Left cardiac atrium (tissue), 4 donors: ENCODE measurements around the gene SLC22A23. TPM values are rescaled to one million over a fixed set of nuclear protein-coding genes. Genes with fewer than 3 reads are reported as not detected.

ENCODE experiments used
- ATAC-seq, 2 donors: fragments of 200-7000 bp; cut with Tn5 transposase; one replicate each; pipeline ENCODE4 v1.9.1; 2020; ENCODE audit warnings: mild to moderate bottlenecking in 2 of 2, moderate library complexity in 2 of 2
- DNase-seq: peaks from one replicate; pipeline ENCODE4 v3.0.0-alpha.2; 2020
- intact Hi-C, 2 donors: fragments of 100-400 bp; cut with DNase I; formaldehyde crosslinking; loops; one replicate each; pipeline versions ENCODE4 v1.14.1 to v1.15.1; 2022 to 2023
- total RNA-seq, 2 donors: library from RNA; stranded (reverse); fragmentation: NEBNext Ultra II Directional; extraction: Animal tissue kit (Norgen Biotek cat#: 25700); gene quantifications; one replicate each; pipeline ENCODE4 v1.2.1, GENCODE V29; 2021
- donor health status: DM: no; HTN: yes; CAD: no.
- donor health status: DM: no; HTN: yes; CAD: no; lungs with severe emphysema.
- donor health status: DM: yes; HTN: yes; CAD: no.
- donor health status: Dilated cardiomyopathy.

The SLC22A23 gene
- total RNA-seq, 2 donors from 2014 or later, result 4.3 to 5.5 TPM

DNA sequence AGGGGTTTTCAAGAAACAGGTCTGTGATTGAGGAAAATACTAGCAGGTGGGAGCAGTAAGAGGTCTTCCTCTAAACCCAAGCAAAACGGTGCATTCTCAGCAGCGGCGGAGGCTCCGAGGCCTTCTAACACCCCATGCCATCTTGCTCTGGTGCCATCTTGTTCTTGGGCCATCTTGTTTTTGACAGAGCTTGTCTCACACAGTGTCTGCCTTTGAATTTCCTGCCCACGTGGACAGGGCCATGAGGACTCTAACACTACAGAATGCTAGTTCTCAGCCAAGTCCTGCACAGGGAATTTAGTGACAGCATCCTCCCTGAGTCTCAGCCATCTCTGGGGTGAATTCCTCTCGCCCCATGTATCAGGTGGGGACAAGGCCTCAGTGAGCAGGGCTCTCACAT is 121.7 kb downstream of the SLC22A23 start:
- ATAC-seq, result no peak
- intact Hi-C loops, result no loop called here
- no peak for DNase-seq

DNA sequence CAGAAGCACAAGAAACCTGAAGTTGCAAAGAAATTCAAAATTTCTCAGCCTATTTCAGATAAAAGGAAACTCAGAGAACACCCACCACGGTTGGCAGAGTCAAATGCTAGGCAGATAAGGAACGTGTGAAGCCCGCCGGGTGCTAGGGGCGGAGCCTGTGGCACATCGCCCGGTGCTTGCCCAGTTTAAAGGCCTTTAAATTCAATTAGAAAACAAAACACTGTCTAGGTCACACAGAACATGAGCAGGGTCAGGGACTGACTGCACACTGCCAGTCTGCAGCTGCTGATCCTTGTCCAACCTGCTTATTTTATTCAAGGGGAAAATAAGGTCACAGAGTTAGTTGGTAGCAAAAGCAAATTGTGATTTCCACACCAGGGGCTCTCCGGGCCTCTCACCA is 122.3 kb downstream of the SLC22A23 start:
- DNase-seq (peak; percentile 57), ATAC-seq (peak; percentile 60 to 64)
- intact Hi-C loops, result no loop called here

DNA sequence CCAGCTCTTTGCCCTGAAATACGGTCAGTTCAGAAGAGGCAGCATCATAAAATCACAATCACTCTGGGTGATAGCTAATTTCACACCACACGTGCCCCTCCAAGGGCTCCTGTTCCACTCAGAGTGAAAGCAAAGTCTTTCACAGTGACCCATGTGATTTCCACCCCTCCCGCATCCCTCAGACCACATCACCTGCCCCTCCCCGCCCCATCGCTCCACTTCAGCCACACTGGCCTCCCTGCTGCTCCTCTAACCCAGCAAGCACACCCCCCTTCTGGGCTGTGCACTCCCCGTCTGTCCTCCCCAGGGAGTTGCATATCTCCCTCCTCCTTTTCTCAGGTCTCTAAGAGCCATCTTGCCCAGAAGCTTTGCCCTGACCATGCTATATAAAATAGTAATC is 123.6 kb downstream of the SLC22A23 start:
- ATAC-seq (no peak), DNase-seq (no peak)
- intact Hi-C loops, result no loop called here

DNA sequence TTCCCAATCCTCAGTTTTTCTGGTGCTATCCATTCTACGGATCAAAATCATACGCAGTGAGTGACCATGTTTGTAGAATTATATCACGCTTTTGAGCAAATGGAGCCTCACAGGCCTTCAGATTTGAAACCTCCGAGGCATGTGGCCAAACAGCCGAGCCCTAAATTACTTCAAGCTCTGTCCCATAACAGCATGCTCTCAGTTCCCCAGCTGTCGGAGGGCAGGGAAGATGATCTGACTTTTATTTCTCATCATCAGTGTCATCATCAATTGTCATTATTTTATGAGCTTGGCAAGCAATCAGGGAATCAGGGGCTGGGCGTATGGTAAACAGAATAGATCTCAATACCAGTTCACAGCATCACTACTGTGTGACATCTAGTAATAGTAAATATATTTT is 124.9 kb downstream of the SLC22A23 start:
- DNase-seq (no peak), ATAC-seq (no peak)
- intact Hi-C loops, result no loop called here

DNA sequence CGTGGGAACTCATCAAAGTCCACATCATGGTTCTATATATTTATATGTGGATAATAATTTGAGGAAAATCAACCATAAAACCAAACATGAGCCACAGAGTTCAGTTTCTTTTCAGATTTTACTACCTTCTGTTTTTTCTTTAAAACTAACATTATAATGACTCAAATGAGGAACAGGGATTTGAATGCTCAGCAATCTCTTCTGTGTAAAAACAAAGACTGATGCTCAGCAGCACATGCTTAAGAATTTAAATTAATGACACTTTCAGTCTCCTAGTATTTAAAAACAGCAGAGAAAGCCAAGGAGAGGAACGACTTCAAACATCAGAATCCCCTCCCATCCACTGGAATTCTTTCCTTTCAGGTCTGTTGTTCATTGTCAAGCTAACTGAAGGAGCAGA is 125.4 kb downstream of the SLC22A23 start:
- ATAC-seq, result no peak
- no peak for DNase-seq
- intact Hi-C loops, result no loop called here

DNA sequence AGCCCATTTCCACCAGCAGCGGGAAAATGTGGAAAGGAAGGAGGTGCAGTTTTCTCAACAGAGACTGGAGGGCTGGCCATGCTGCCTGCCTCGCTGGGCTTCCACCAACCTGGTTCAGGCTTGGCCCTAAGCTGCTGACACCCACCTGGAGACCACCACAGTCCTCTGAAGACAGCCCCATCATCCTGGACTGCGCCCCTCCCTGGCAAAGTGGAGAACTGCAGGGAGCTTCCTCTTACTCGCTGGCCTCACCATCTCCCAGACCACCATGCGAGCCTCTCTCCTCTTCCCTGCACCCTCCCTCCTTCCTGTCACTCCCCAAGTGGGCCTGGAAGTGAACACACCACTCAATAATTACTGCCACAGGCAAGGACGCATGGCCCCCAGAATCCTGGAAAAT is 126.7 kb downstream of the SLC22A23 start:
- ATAC-seq (no peak), DNase-seq (no peak)
- intact Hi-C loops, result no loop called here

DNA sequence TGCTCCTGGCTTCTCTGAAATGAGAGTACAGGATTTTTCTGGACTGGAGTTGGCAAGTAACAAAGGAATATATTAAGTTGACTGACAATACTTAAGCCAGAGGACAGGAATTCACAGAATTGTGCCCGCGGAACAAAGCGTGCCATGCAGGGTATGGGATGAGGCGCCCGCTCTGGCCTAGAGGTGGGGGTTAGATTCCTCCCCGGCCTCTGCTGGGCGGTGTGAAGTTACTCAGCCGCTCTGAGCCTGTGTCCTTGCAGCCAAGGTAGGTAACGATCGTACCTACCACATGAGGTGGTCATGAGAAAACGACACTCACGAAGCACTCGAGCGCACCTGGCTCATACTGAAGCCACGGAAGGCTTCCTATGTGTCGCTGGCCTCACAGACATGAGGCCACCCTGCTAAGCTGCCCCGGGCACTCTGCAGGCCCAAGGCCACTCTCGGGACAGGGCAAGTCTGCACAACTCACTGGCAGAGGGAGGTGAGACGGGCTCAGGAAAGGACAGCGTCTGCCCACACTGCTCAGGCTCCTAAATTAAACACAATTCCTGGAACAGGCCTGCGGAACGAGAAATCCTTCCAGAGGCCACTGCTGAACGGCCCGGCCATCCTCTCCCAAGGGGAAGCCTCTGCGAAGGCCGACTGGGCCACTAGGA is 127.3 kb downstream of the SLC22A23 start:
- DNase-seq, result no peak
- ATAC-seq, result peak in 1 of 2 donors; percentile 31
- intact Hi-C loops, result no loop called here

DNA sequence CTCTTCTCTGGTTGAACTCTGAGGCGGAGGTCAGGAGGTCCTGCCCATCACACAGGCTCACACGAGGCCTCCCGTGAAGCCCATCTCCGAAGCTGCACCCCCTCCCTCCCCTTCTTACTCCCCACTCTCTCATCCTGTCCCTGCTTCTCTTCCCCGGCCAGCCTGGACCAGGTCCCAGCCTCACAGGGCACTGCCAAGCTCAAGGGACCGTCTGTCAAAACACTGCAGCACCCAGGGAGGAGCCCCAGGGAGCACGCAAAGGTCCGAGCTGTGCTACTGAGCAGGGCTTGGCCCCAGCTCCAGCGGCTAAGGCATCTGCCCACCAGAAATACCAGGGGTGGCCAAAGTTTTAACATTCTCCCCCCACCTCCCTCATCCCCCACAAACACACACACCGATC is 128.1 kb downstream of the SLC22A23 start:
- intact Hi-C loops, result no loop called here
- peak; percentile 40 to 75 for ATAC-seq
- DNase-seq, result no peak

DNA sequence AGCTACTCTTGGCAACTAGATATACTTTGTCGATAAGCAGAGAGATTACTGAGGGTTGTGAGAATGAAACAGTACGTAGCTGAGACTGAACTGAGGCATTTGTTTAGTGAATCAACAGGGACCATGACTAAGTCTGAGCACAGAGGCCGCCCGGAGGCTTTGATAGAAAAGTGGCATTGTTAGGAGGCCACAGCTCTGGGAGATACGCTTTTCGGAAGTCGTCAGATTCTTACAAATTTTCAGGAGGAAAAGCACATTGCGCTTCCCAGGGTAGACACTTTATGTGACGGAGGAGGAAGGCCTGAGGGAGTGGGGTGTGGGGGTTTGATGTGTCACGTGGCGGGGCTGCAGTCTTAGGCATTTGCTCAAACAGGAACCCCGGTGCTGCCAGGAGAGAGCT is 128.7 kb downstream of the SLC22A23 start:
- DNase-seq, result no peak
- intact Hi-C loops, result no loop called here
- ATAC-seq, result no peak

DNA sequence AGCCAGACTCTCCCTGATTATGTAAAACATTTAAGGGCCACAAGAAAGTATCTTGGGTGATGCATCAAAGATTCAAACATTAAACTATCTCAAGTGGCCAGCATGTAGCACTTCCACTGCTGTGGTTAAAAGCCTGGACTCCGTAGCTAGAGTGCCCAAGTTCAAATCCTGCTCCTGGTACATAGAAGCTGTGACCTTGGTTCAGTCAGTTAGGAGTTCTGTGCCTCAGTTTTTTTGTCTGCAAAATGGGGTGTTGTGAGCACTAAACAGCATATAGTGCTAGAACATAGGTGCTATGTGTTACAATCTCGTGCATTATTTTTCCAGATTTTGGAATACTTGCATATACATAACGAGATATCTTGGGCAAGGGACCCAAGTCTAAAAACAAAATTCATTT is 129.4 kb downstream of the SLC22A23 start:
- DNase-seq (no peak), ATAC-seq (no peak)
- intact Hi-C loops, result no loop called here

DNA sequence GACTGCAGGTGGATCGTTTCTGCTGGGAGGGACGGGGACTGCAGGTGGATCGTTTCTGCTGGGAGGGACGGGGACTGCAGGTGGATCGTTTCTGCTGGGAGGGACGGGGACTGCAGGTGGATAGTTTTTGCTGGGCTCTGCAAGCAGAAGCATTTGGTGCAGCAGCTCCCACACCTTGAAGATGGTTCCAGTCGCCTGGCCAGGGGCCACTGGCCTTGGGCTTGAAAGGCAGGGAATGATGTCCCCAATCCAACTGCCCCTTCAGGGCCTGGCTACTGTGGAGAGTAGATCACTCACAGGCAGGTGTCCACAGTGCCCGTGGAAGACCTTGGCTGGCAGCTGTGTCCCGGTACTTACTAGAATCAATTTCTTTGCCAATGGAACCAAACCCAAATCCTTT is 129.9 kb downstream of the SLC22A23 start:
- intact Hi-C loops, result no loop called here
- ATAC-seq (no peak), DNase-seq (no peak)

DNA sequence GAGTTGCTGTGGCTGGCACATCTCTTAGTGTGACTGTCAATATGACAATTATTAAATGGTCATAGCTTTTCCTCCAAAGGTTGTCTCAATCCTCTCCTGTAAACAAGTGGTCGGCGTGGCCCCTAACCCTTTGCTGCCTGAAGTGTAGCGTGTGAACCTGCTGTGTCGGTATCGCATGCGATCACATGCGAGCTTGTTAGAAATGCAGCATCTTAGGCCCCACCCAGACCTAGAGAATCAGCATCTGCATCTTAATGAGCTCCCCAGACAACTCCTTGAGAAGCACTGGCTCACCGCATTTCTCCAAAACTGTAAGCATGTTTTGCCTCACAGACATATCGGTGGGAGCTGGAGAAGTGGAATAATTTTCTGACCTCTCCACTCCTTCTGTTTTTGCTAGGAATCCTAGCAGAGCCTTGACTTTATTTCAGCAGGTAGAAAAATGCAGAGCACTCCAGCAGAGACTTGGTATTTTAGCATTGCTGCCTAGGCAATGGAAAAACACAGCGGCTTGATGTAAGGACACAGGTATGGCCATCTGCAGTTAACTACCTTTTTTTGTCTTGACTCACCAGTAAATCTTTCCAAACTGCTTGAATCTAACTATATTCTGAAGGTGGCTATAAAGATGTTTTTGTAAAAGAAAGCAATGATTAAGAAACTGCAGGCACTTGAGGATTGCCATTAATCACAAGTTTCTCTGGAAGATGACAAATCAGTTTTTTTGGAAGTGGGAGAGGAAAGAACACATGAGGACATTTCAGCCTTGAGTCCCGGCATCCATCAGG is 130.5 kb downstream of the SLC22A23 start:
- DNase-seq, result no peak
- ATAC-seq, result no peak
- intact Hi-C loops, result no loop called here

DNA sequence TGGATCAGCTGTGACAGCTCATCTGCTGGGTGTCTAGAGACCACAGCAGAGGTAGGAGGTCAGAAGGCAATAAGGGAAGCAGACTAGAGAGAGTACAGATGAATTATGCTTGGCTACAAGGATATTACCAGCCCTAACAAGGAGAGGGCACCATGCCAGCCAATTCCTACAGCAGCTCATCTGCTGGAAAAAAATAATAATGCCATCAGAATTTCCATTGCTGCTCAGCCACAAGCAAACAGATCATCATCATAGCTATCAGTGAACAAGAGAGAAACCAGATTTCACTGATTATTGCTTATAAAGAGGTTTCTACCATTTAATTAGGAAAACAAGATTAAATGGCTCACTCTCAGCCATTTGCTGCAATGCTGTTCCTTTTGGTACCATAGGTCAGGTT is 131.6 kb downstream of the SLC22A23 start:
- DNase-seq, result peak; percentile 46
- ATAC-seq, result no peak
- intact Hi-C loops, result no loop called here

DNA sequence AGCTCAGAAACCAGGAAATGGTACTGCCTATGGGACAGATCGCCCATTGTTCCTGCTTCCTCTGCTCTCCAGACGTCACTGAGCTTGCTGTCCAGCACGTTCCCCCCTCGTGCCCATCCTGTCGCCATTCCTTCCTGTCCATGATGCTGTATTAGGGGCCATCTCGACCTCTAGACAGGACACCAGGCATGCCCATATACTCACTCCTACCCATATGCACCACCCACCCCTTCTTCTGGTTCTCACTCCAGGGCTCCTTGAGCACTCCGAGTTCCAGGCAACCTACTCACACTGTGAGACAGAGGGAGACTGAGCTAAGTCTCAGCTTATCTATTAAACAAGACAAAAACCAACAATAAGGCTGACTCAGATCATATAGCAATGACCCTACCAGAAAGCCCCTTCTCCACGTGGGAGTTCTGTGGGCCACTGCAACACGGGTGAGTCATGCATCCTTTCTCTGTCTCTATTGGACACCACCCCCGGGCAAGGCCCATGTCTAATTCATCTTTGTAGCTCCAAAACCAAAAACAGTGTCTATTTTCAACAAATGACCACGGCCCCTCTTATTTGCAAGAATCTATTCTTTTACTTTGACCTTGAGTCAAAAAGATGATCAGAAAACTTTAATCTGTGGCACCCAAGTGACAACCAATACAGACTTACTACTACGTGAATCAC is 132.4 kb downstream of the SLC22A23 start:
- peak; percentile 69 to 82 for ATAC-seq
- intact Hi-C loops, result no loop called here
- DNase-seq, result peak; percentile 50

DNA sequence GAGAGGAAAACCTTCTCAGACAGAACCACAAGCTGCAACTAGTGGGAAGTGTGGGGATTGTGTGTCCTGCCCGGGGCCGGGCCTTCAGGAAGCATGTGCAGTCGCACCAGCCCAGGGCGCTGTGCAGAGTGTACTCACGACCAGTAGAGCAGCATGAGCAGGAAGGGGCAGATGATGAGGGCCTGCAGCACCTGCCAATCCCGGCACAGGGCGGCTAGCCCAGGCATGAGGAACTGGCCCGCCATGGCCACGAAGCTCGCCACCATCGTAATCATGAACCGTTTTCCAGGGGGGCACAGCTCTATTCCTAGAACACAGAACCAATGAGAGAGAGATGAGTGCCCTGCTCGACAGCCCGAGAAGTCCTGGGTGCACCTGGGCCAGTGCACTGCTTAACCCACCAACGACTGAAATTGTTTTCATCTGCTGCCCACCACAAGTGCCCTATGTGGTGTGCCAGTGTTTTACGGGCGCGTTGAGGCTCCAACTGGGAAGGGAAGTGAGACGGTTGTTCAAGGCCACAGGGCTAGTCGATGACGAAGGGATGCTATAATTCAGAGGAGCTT is 133.1 kb downstream of the SLC22A23 start:
- ATAC-seq, result no peak

DNA sequence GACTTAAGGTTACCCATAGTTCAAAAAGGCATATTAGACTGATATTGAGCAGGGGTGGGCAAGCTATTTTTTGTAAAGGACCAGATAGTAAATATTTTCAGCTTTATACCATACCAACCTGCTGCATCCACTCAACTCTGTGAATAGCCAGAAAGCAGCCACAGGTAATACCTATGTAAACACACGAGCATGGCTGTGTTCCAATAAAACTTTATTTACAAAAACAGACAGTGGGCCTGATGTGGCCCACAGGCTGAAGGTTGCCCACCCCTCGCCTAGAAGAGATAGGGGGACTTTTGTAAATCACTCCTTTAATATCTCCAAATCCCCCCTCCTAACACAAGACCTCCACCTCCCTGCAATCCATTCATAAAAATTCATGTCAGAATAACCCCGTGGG is 133.7 kb downstream of the SLC22A23 start:
- intact Hi-C loops, result no loop called here
- ATAC-seq, result no peak

More for the DNA sequence above, 133.1 kb downstream of the SLC22A23 start:
- DNase-seq, result no peak
- intact Hi-C loops, result no loop called here

DNA sequence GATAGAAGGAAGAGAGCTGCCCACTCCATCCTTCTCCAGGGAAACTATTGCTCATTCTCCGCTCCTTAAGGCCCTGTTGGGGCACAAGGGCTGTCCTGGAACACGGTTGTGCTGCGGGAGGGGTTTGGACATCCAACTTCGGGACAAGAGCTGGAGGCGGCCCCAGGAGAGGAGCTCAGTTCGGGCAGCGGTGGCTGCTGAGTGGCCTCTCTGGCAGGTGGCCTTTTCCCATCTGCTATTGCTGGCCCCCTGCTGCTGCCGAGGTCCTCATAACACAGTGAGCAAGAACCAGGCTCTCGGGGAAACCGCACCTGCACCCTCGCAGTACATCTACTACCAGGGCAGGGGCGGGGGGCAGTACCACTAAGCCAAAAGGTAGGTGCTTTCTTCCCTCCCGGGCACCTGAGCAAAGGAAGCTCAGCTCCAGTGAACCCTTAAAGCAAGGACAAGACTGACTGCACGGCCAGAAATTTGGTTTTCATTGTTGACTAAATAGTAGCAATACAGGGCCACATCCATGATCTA is 134.4 kb downstream of the SLC22A23 start:
- no peak for ATAC-seq
- no peak for DNase-seq
- intact Hi-C loops, result no loop called here

More for the DNA sequence above, 133.7 kb downstream of the SLC22A23 start:
- no peak for DNase-seq

DNA sequence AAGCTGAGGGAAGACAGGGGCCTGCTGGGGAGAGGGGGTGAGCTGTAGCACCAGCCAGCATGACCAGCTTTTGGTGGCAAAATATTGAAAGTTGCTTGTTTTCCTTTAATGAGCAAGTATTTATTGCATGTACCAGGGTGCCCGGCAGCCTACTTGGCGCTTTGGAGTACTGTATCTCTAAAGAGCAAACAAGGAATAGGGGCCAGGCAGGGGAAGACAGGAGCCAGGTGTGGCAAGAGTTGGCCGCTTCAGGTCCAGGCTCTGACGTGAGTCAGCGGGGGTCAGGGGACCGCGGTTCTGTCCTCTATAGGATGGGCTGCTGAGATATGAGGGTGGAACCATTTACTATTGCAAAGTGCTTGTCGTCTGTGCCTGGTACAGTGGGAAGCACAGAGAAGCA is 135.0 kb downstream of the SLC22A23 start:
- intact Hi-C loops, result no loop called here
- no peak for DNase-seq
- no peak for ATAC-seq

DNA sequence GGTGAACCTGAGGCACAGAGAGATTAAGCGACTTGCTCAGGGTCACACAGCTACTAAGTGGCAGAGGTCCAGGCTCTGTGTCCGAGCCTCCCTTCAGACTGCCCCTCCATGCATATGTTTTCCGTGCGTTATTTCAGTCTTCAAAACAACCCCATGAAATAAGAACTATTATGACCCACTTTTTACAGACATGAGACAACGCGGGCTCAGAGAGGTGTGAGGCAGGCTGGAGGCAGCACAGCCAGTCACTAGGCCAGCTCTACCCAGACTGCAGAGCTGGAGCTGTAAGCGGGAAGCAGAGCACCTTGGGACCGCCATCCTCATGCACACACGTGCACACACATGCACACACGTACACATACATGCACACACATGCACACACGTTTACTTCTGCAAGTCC is 135.8 kb downstream of the SLC22A23 start:
- intact Hi-C loops, result no loop called here
- ATAC-seq, result no peak
- DNase-seq, result no peak

DNA sequence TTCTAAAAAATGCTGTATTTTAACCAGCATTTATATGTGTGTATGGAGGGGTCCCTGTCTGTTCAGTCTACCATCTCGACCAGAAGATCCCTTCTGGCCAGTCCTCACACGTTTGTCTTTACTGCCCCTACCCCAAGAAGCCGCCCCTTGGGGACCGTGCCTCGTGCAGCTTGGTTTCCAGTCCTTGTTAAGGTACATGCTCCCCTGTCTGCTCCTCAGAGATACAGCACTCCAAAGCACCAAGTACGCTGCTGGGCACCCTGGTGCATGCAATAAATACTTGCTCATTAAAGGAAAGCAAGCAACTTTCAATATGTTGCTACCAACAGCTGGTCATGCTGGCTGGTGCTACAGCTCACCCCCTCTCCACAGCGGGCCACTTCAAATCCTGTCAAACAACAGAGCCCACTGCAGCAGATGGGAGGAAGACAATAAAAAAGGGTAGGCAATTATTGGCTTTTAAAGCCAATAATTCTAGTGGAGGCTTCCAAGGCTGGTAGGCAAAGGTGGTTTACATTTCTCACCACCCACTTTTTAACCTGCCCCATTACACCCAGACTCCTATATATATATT is 136.5 kb downstream of the SLC22A23 start:
- no peak for DNase-seq
- no peak for ATAC-seq
- intact Hi-C loops, result no loop called here
